ENCODE results near the gene DYRK3.

Gene DYRK3

GRCh38 chr1:206604861-206605260 lies 30.5 kb upstream of the DYRK3 start:
- Histone ChIP-seq H3K4me2 (no peak overlapping the region), H2AFZ (ENCODE audit: low read depth) (no peak overlapping the region), H3K4me1 (ENCODE audit: low read depth, poor library complexity, severe bottlenecking) (peaks cover 9% of the 10 kb centered on the region), H3K27me3 (ENCODE audit: insufficient read depth, low read depth) (no peaks in the 10 kb centered on the region), H3K79me2 (ENCODE audit: insufficient read depth, low read depth) (no peaks in the 10 kb centered on the region), H3K4me3 (IDR thresholded peaks at IDR 0.05; ENCODE audit: insufficient read depth, low read depth, low read length) (no peak overlapping the region), H4K20me1 (ENCODE audit: insufficient read depth) (no peaks in the 10 kb centered on the region), H3K9ac (no peak overlapping the region), H3K36me3 (ENCODE audit: insufficient read depth) (no peaks in the 10 kb centered on the region), H3K27ac (no peak overlapping the region)
- TF ChIP-seq, protein P1, sequence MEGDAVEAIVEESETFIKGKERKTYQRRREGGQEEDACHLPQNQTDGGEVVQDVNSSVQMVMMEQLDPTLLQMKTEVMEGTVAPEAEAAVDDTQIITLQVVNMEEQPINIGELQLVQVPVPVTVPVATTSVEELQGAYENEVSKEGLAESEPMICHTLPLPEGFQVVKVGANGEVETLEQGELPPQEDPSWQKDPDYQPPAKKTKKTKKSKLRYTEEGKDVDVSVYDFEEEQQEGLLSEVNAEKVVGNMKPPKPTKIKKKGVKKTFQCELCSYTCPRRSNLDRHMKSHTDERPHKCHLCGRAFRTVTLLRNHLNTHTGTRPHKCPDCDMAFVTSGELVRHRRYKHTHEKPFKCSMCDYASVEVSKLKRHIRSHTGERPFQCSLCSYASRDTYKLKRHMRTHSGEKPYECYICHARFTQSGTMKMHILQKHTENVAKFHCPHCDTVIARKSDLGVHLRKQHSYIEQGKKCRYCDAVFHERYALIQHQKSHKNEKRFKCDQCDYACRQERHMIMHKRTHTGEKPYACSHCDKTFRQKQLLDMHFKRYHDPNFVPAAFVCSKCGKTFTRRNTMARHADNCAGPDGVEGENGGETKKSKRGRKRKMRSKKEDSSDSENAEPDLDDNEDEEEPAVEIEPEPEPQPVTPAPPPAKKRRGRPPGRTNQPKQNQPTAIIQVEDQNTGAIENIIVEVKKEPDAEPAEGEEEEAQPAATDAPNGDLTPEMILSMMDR (conservative IDR thresholded peaks at IDR 0.05; ENCODE audit: low read depth, low read length) = no peak

- H3K36me3 ChIP-seq (ENCODE audit: insufficient read depth) = no peaks in the 10 kb centered on the region
- H3K4me3 ChIP-seq (IDR thresholded peaks at IDR 0.05; ENCODE audit: insufficient read depth, low read depth, low read length) = no peak overlapping the region
- peaks cover 9% of the 10 kb centered on the region; the same call in 1 of the 2 replicates for H3K79me2 ChIP-seq (ENCODE audit: insufficient read depth, low read depth)
- no peak overlapping the region for H3K9ac ChIP-seq
- TF ChIP-seq, protein P1 (conservative IDR thresholded peaks at IDR 0.05; ENCODE audit: low read depth, low read length) = peak; percentile 79
- H3K27me3 ChIP-seq (ENCODE audit: insufficient read depth, low read depth) = no peaks in the 10 kb centered on the region
- H3K4me2 ChIP-seq = no peak overlapping the region
- no peak overlapping the region for H2AFZ ChIP-seq (ENCODE audit: low read depth)
- H4K20me1 ChIP-seq (ENCODE audit: insufficient read depth) = no peaks in the 10 kb centered on the region
- no peak overlapping the region for H3K27ac ChIP-seq
- H3K4me1 ChIP-seq (ENCODE audit: low read depth, poor library complexity, severe bottlenecking) = peaks cover 17% of the 10 kb centered on the region
Measured at GRCh38 chr1:206606867-206607266, 28.5 kb upstream of the DYRK3 start.

- no peak overlapping the region for H2AFZ ChIP-seq (ENCODE audit: low read depth)
- H3K4me3 ChIP-seq (IDR thresholded peaks at IDR 0.05; ENCODE audit: insufficient read depth, low read depth, low read length) = no peak overlapping the region
- peaks cover 20% of the 10 kb centered on the region for H3K4me1 ChIP-seq (ENCODE audit: low read depth, poor library complexity, severe bottlenecking)
- H3K79me2 ChIP-seq (ENCODE audit: insufficient read depth, low read depth) = peaks cover 10% of the 10 kb centered on the region; the same call in 1 of the 2 replicates
- no peaks in the 10 kb centered on the region for H4K20me1 ChIP-seq (ENCODE audit: insufficient read depth)
- H3K9ac ChIP-seq = no peak overlapping the region
- no peaks in the 10 kb centered on the region for H3K36me3 ChIP-seq (ENCODE audit: insufficient read depth)
- TF ChIP-seq, protein P1 (conservative IDR thresholded peaks at IDR 0.05; ENCODE audit: low read depth, low read length) = peak; percentile 99
- H3K27ac ChIP-seq = no peak overlapping the region
- H3K4me2 ChIP-seq = no peak overlapping the region
- no peaks in the 10 kb centered on the region for H3K27me3 ChIP-seq (ENCODE audit: insufficient read depth, low read depth)
Measured at GRCh38 chr1:206608108-206608698, 27.1 kb upstream of the DYRK3 start.

DNA sequence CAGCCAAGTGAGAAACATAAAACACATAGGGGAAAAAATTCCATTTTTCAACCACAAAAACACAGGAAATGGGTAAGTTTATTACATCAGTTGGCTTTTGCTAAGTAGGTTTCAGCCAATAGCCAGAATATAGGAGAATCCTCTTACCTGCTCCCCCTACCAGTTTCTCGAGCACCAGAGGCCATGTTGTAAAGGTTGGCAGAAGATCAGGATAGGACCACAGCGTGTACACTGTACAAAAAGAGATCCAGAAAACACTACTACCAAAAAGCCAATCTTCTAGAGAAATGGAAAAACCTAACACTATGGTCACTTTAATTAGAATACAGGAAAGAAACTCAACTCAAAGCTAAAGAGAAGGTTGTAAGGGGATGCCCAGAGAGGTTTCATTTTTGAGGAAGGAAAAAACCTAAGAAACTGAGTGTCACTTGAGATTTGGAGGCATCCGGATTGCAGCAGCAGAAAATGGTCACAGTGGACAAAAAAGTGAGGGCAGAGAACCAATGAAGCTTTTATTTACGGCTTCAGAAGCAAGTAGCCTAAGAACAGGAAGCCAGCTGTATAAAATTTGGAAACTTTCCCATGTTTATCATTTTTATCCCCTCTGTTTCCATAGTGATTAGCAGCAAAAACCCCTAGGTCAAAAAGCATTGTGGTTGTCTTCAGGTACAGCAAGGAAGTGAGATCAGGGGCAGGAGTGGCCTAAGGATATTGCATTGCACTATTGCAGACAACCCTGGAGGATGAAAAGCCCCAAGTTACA lies 25.9 kb upstream of the DYRK3 start:
- Histone ChIP-seq H3K4me2 (no peak overlapping the region), H3K4me1 (ENCODE audit: low read depth, poor library complexity, severe bottlenecking) (peaks cover 20% of the 10 kb centered on the region), H3K36me3 (ENCODE audit: insufficient read depth) (no peaks in the 10 kb centered on the region), H3K27ac (no peak overlapping the region), H3K79me2 (ENCODE audit: insufficient read depth, low read depth) (peaks cover 10% of the 10 kb centered on the region; the same call in 1 of the 2 replicates), H2AFZ (ENCODE audit: low read depth) (no peak overlapping the region), H3K9ac (no peak overlapping the region), H3K27me3 (ENCODE audit: insufficient read depth, low read depth) (no peaks in the 10 kb centered on the region), H4K20me1 (ENCODE audit: insufficient read depth) (no peaks in the 10 kb centered on the region), H3K4me3 (IDR thresholded peaks at IDR 0.05; ENCODE audit: insufficient read depth, low read depth, low read length) (no peak overlapping the region)
- TF ChIP-seq, protein P1 (conservative IDR thresholded peaks at IDR 0.05; ENCODE audit: low read depth, low read length) = no peak
